ENCODE results near the gene CDKN1A.

CDKN1A gene

GRCh38 chr6:36682328-36683144 lies 4.0 kb downstream of the CDKN1A start (continued):
- TF ChIP-seq KLF16 (tag by site-specific recombination; IDR thresholded peaks at IDR 0.05) (no peak), ZNF560 (tag by site-specific recombination; IDR thresholded peaks at IDR 0.05; ENCODE audit: borderline replicate concordance) (no peak), ZNF707 (tag by site-specific recombination; IDR thresholded peaks at IDR 0.05) (no peak), ZNF558 (tag by site-specific recombination; IDR thresholded peaks at IDR 0.05) (no peak), ZBTB48 (tag by site-specific recombination; IDR thresholded peaks at IDR 0.05) (peak; percentile 60), KLF17 (tag by site-specific recombination; IDR thresholded peaks at IDR 0.05) (0 out of 2 replicates have a peak, but pooled peaks have one; percentile 22), AEBP2 (tag by site-specific recombination; IDR thresholded peaks at IDR 0.05; ENCODE audit: borderline replicate concordance) (no peak), ZNF398 (tag by site-specific recombination; IDR thresholded peaks at IDR 0.05) (peak; percentile 81), KLF1 (tag by site-specific recombination; IDR thresholded peaks at IDR 0.05) (peak; percentile 93), GLIS1 (tag by site-specific recombination; IDR thresholded peaks at IDR 0.05) (0 out of 2 replicates have a peak, but pooled peaks have one; percentile 11), ZNF24 (tag by site-specific recombination; IDR thresholded peaks at IDR 0.05) (no peak), HIC1 (tag by site-specific recombination; IDR thresholded peaks at IDR 0.05) (no peak), SCRT2 (tag by site-specific recombination; IDR thresholded peaks at IDR 0.05) (no peak), ZBTB21 (tag by site-specific recombination; IDR thresholded peaks at IDR 0.05) (no peak), PATZ1 (tag by site-specific recombination; IDR thresholded peaks at IDR 0.05) (no peak), ZNF155 (tag by site-specific recombination; IDR thresholded peaks at IDR 0.05) (no peak), ZBTB6 (tag by site-specific recombination; IDR thresholded peaks at IDR 0.05) (no peak), ZNF248 (tag by site-specific recombination; IDR thresholded peaks at IDR 0.05) (no peak), KLF10 (tag by site-specific recombination; IDR thresholded peaks at IDR 0.05) (no peak), TCF7L2 (IDR thresholded peaks at IDR 0.05; ENCODE audit: borderline replicate concordance, low read depth, low read length) (no peak), HOXD13 (CRISPR knock-in tag; IDR thresholded peaks at IDR 0.05; ENCODE audit: borderline replicate concordance) (no peak), ZNF624 (tag by site-specific recombination; IDR thresholded peaks at IDR 0.05) (no peak), ZNF660 (tag by site-specific recombination; IDR thresholded peaks at IDR 0.05) (no peak), ZNF18 (tag by site-specific recombination; IDR thresholded peaks at IDR 0.05) (no peak), ZNF26 (tag by site-specific recombination; IDR thresholded peaks at IDR 0.05) (no peak)
